CD14-positive monocyte (primary cell): ENCODE results near the gene DGCR2. TPM values are rescaled to one million over a fixed set of nuclear protein-coding genes. Genes with fewer than 3 reads are reported as not detected.

Source experiments
- DNase-seq, 3 donors: peaks; one replicate each; pipeline ENCODE4 v3.0.0-alpha.2; 2011 to 2022
- H2AFZ ChIP-seq: 2 replicates; pipeline ENCODE4 v1.6.0; 2012; ENCODE audit warnings: mild to moderate bottlenecking, low read depth, low read length, inconsistent platforms; ENCODE audit not compliant: insufficient read depth, poor library complexity, severe bottlenecking
- H3K27ac ChIP-seq, 2 donors: 1 replicate in 1 of 2; 2 replicates in 1 of 2; pipeline ENCODE4 v1.5.1; 2012 to 2013; ENCODE audit warnings: low read length in 2 of 2, control low read depth in 1 of 2, inconsistent platforms in 1 of 2, low read depth in 1 of 2, mild to moderate bottlenecking in 1 of 2
- H3K27me3 ChIP-seq, 2 donors: one replicate each; pipeline versions ENCODE4 v1.6.0 to v1.6.1; 2011 to 2013; ENCODE audit warnings: low read length in 2 of 2; ENCODE audit not compliant: control insufficient read depth in 2 of 2, insufficient read depth in 2 of 2
- H3K36me3 ChIP-seq, 2 donors: replicated peaks in 1 of 2; 1 replicate in 1 of 2; 2 replicates in 1 of 2; pipeline versions ENCODE4 v1.5.1 to v1.6.1; 2012 to 2013; ENCODE audit warnings: low read length in 2 of 2, control low read depth in 1 of 2, inconsistent platforms in 1 of 2, mild to moderate bottlenecking in 1 of 2; ENCODE audit not compliant: insufficient read depth in 2 of 2, control insufficient read depth in 1 of 2
- H3K4me1 ChIP-seq, 2 donors: 1 replicate in 1 of 2; 2 replicates in 1 of 2; pipeline versions ENCODE4 v1.5.1 to v1.6.1; 2012 to 2013; ENCODE audit warnings: low read length in 2 of 2, control low read depth in 1 of 2, inconsistent platforms in 1 of 2, mild to moderate bottlenecking in 1 of 2, moderate library complexity in 1 of 2; ENCODE audit not compliant: insufficient read depth in 2 of 2, control insufficient read depth in 1 of 2
- H3K4me2 ChIP-seq: replicated peaks from 2 replicates; pipeline ENCODE3; 2012; ENCODE audit warnings: low read length, moderate library complexity, mild to moderate bottlenecking; ENCODE audit not compliant: poor library complexity, severe bottlenecking; ENCODE audit errors: extremely low read depth
- H3K4me3 ChIP-seq, 3 experiments: fragments of 200-600 bp in 1 of 3; sonication (generic) in 1 of 3; replicated peaks in 1 of 3; 1 replicate in 2 of 3; 2 replicates in 1 of 3; pipeline ENCODE4 v1.5.1; 2011 to 2013; ENCODE audit warnings: low read length in 3 of 3, mild to moderate bottlenecking in 3 of 3, control low read depth in 2 of 3, low read depth in 2 of 3, inconsistent platforms in 1 of 3, moderate library complexity in 1 of 3
- H3K79me2 ChIP-seq: 2 replicates; pipeline ENCODE4 v1.6.0; 2012; ENCODE audit warnings: mild to moderate bottlenecking, control low read depth, inconsistent platforms, low read length, moderate library complexity; ENCODE audit not compliant: insufficient read depth
- H3K9ac ChIP-seq: 2 replicates; pipeline ENCODE4 v1.6.0; 2017; ENCODE audit warnings: low read length, mild to moderate bottlenecking; ENCODE audit not compliant: insufficient read depth, poor library complexity, severe bottlenecking
- H3K9me3 ChIP-seq, 2 donors: replicated peaks in 1 of 2; 1 replicate in 1 of 2; 2 replicates in 1 of 2; pipeline versions ENCODE4 v1.5.1 to v1.6.1; 2012 to 2013; ENCODE audit warnings: low read length in 2 of 2, control low read depth in 1 of 2; ENCODE audit not compliant: control insufficient read depth in 1 of 2, insufficient read depth in 1 of 2
- H4K20me1 ChIP-seq: 2 replicates; pipeline ENCODE4 v1.6.0; 2012; ENCODE audit warnings: mild to moderate bottlenecking, low read length, control low read depth, moderate library complexity; ENCODE audit not compliant: insufficient read depth
- H3K27ac Mint-ChIP-seq, 7 donors: one replicate each; pipeline ENCODE4 v1.8.0; 2020; ENCODE audit warnings: mild to moderate bottlenecking in 7 of 7, mixed read lengths in 7 of 7, moderate library complexity in 6 of 7, inconsistent platforms in 2 of 7
- H3K27me3 Mint-ChIP-seq, 3 donors: one replicate each; pipeline ENCODE4 v1.8.0; 2021 to 2022; ENCODE audit warnings: low read depth in 3 of 3, mild to moderate bottlenecking in 3 of 3, mixed read lengths in 3 of 3, moderate library complexity in 3 of 3, inconsistent platforms in 1 of 3
- H3K36me3 Mint-ChIP-seq, 2 donors: one replicate each; pipeline ENCODE4 v1.8.0; 2020; ENCODE audit warnings: mixed read lengths in 2 of 2, inconsistent platforms in 1 of 2, mild to moderate bottlenecking in 1 of 2
- H3K4me1 Mint-ChIP-seq: one replicate; pipeline ENCODE4 v1.8.0; 2020; ENCODE audit warnings: mild to moderate bottlenecking, mixed read lengths
- H3K4me3 Mint-ChIP-seq, 2 donors: one replicate each; pipeline ENCODE4 v1.8.0; 2020; ENCODE audit warnings: mild to moderate bottlenecking in 2 of 2, mixed read lengths in 2 of 2, moderate library complexity in 1 of 2
- H3K9me3 Mint-ChIP-seq, 7 donors: one replicate each; pipeline ENCODE4 v1.8.0; 2020 to 2022; ENCODE audit warnings: mixed read lengths in 7 of 7, mild to moderate bottlenecking in 6 of 7, moderate library complexity in 6 of 7, inconsistent platforms in 2 of 7
- CTCF ChIP-seq: fragments of 200-600 bp; IDR thresholded peaks from one replicate; pipeline ENCODE4 v1.8.0; 2022; ENCODE audit warnings: antibody characterized with exemption, mild to moderate bottlenecking
- WGBS: methylation state at CpG from one replicate; pipeline ENCODE4 v1.1.5; 2013; ENCODE audit warnings: missing lambda C conversion rate; ENCODE audit not compliant: insufficient coverage; 5-methylcytosine and 5-hydroxymethylcytosine counted together
- intact Hi-C, 2 donors: fragments of 100-400 bp; cut with micrococcal nuclease; formaldehyde crosslinking; loops; one replicate each; pipeline versions ENCODE4 v1.15.0 to v1.15.1; 2023
- polyA plus RNA-seq, 3 donors: library from polyadenylated mRNA; depleted of rRNA in 1 of 3; unstranded in 2 of 3; stranded (reverse) in 1 of 3; fragments of 300-500 nt in 2 of 3; fragments of >200 nt in 1 of 3; fragmentation: Illumina TruSeq in 2 of 3; gene quantifications; 1 replicate in 2 of 3; 2 replicates in 1 of 3; pipeline ENCODE4 v1.2.3, GENCODE V29; 2012 to 2021

The DGCR2 gene
- polyA plus RNA-seq, 3 donors: 28.9 to 37.0 (median 36.2) TPM

DNA sequence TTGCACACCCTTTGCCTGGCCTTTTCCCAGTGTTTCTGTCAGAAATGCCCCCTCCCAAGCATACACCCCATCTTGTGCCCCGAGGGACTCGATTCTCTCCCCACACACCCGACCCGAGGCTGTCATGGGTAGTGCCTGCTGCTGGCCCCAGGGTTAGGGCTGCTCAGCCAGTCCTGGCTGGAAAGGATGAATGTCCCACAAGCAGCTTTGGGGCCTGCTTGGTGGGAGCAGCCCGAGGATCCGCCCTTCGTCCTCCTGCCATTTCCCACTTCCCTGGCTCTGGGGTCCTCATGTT lies 131.1 kb downstream of the DGCR2 start:
- Mint-ChIP-seq H3K4me1 (no peaks in the 10 kb centered on the region), H3K27me3 (peaks cover 4 to 8% (median 6%) of the 10 kb centered on the region in 3 donors), H3K36me3 (no peaks in the 10 kb centered on the region), H3K4me3 (no peak overlapping the region), H3K27ac (no peak overlapping the region), H3K9me3 (no peaks in the 10 kb centered on the region)
- Histone ChIP-seq H3K4me1 (no peaks in the 10 kb centered on the region), H3K27me3 (no peaks in the 10 kb centered on the region), H3K9ac (no peak overlapping the region), H3K27ac (no peak overlapping the region), H3K9me3 (no peaks in the 10 kb centered on the region), H3K4me2 (no peak overlapping the region), H4K20me1 (no peaks in the 10 kb centered on the region), H3K4me3 (no peak overlapping the region), H3K36me3 (no peaks in the 10 kb centered on the region), H2AFZ (no peak overlapping the region), H3K79me2 (no peaks in the 10 kb centered on the region)
- no peak for DNase-seq
- WGBS: 98% methylated on average over 6 of the region's 7 CpGs
- intact Hi-C loops: no loop called here
- TF ChIP-seq CTCF: no peak

DNA sequence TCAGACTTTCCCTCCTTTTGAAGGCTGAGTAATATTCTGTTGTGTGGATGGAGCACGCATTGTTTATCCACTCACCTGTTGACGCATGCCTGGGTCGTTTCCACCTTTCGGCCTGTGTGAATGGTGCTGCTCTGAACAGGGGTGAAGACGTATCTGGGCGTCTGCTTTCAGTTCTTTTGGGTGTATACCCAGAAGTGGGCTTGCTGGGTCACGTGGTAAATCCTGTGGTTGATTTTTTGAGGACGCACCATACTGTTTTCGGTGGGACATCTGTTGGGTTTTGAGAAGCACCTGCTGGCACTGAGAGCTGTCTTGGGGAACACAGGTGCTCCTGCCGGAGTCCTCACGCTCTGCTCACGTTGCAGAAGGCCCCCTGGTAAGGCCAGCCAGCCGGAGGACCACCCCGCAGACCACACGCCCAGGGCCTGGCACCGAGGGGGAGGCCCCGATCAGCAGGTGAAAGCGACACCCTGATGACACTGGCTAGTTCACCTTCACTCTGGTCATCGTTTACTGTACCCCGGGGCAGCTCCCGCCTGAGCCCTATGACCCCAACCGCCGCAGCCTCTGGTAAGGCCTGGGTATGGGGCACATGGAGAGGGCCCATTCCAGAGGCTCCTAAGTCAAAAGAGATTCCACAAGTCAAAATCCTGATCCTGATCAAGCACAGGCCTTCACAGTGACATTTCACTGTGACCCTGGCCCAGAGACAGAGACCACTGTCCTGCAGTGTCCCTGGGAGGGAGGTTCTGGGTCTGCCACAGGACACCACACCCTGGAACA lies 131.7 kb downstream of the DGCR2 start:
- Mint-ChIP-seq H3K4me3 (no peak overlapping the region), H3K9me3 (no peaks in the 10 kb centered on the region), H3K36me3 (no peaks in the 10 kb centered on the region), H3K27ac (peak overlapping the region in 1 of 7 donors; percentile 6), H3K27me3 (peaks cover 2 to 8% (median 4%) of the 10 kb centered on the region in 3 donors), H3K4me1 (no peaks in the 10 kb centered on the region)
- Histone ChIP-seq H3K4me1 (no peaks in the 10 kb centered on the region), H3K36me3 (no peaks in the 10 kb centered on the region), H3K4me3 (no peak overlapping the region), H3K79me2 (no peaks in the 10 kb centered on the region), H3K9me3 (no peaks in the 10 kb centered on the region), H3K4me2 (no peak overlapping the region), H3K9ac (no peak overlapping the region), H4K20me1 (no peaks in the 10 kb centered on the region), H2AFZ (no peak overlapping the region), H3K27me3 (no peaks in the 10 kb centered on the region), H3K27ac (no peak overlapping the region)
- TF ChIP-seq CTCF: no peak
- intact Hi-C loops: no loop called here
- WGBS: 95% methylated on average over 15 of the region's 23 CpGs
- no peak for DNase-seq
